GM12878 (cell line): Measurements from ENCODE around the gene THAP3. TPM values are rescaled to one million over a fixed set of nuclear protein-coding genes. Genes with fewer than 3 reads are reported as not detected.

Experiments used
- BMI1 ChIP-seq: fragments of 450-650 bp; IDR thresholded peaks from 2 replicates; pipeline ENCODE4 v1.6.1; 2016; ENCODE audit warnings: mild to moderate bottlenecking, moderate library complexity, borderline replicate concordance
- EED ChIP-seq: sonication (generic); IDR thresholded peaks from 2 replicates; pipeline ENCODE4 v1.6.1; 2016; ENCODE audit warnings: antibody characterized with exemption, low read depth
- NR2C2 ChIP-seq: IDR thresholded peaks from 2 replicates; pipeline ENCODE4 v1.6.1; 2011; ENCODE audit warnings: borderline replicate concordance, low read depth; ENCODE audit not compliant: control insufficient read depth, insufficient read length
- NR2F1 ChIP-seq: fragments of 450-650 bp; conservative IDR thresholded peaks from 2 replicates; pipeline ENCODE4 v1.6.1; 2017; ENCODE audit warnings: mild to moderate bottlenecking
- POLR2AphosphoS5 ChIP-seq: IDR thresholded peaks from 2 replicates; pipeline ENCODE4 v1.6.1; 2011; ENCODE audit warnings: mild to moderate bottlenecking, low read length, inconsistent platforms
- SMAD5 ChIP-seq: IDR thresholded peaks from 2 replicates; pipeline ENCODE4 v1.6.1; 2016; ENCODE audit warnings: antibody characterized with exemption, low read depth
- SRF ChIP-seq, 2 experiments: IDR thresholded peaks; 2 replicates each; pipeline ENCODE4 v1.6.1; 2011; ENCODE audit warnings: low read depth in 2 of 2, low read length in 2 of 2, mild to moderate bottlenecking in 1 of 2, moderate library complexity in 1 of 2
- STAT1 ChIP-seq: fragments of 450-650 bp; conservative IDR thresholded peaks from 2 replicates; pipeline ENCODE4 v1.6.1; 2014; ENCODE audit warnings: antibody characterized with exemption, mild to moderate bottlenecking
- TBL1XR1 ChIP-seq: IDR thresholded peaks from 2 replicates; pipeline ENCODE4 v1.6.1; 2012; ENCODE audit warnings: low read depth, low read length, improper control_type of control experiment
- TCF12 ChIP-seq: IDR thresholded peaks from 2 replicates; pipeline ENCODE4 v1.6.1; 2011; ENCODE audit warnings: low read depth, mild to moderate bottlenecking, low read length
- ZNF622 ChIP-seq: fragments of 450-650 bp; IDR thresholded peaks from 2 replicates; pipeline ENCODE4 v1.6.1; 2017; ENCODE audit warnings: mild to moderate bottlenecking, inconsistent platforms
- polyA plus RNA-seq, 11 experiments: library from polyadenylated mRNA; depleted of rRNA in 4 of 11; unstranded in 6 of 11; stranded (reverse) in 5 of 11; fragments of >200 nt; fragmentation: Nextera tagmentation in 4 of 11; fragmentation: Illumina TruSeq in 1 of 11; extraction: Ambion mirVana in 4 of 11; extraction: Trizol in 1 of 11; gene quantifications; 1 replicate in 1 of 11; 2 replicates in 10 of 11; pipeline versions ENCODE4 v1.2.1 to v1.2.3, GENCODE V29; 2011 to 2016; ENCODE audit warnings: inconsistent platforms in 2 of 11, missing spikeins in 2 of 11, low read depth in 1 of 11
- total RNA-seq, 4 experiments: library from RNA; depleted of rRNA in 3 of 4; stranded (reverse); fragments of >200 nt in 3 of 4; fragmentation: Illumina TruSeq in 1 of 4; extraction: Trizol in 1 of 4; gene quantifications; 2 replicates each; pipeline versions ENCODE4 v1.2.1 to v1.2.3, GENCODE V29; 2013 to 2021
- TF ChIP-seq, protein P1 (sequence below): fragments of 450-650 bp; formaldehyde crosslinking; IDR thresholded peaks from 2 replicates; pipeline ENCODE4 v1.4.0; 2022; ENCODE audit warnings: mild to moderate bottlenecking, moderate library complexity
- TF ChIP-seq, protein P2 (sequence below): fragments of 450-650 bp; conservative IDR thresholded peaks from 2 replicates; pipeline ENCODE4 v1.6.1; 2017; ENCODE audit warnings: mild to moderate bottlenecking, moderate library complexity
- TF ChIP-seq, protein P3 (sequence below): fragments of 450-650 bp; IDR thresholded peaks from 2 replicates; pipeline ENCODE4 v1.6.1; 2017; ENCODE audit warnings: antibody characterized with exemption, mild to moderate bottlenecking, moderate library complexity
- TF ChIP-seq, protein P4 (sequence below): IDR thresholded peaks from 2 replicates; pipeline ENCODE4 v1.6.1; 2012; ENCODE audit warnings: improper control_type of control experiment, low read depth, low read length; ENCODE audit not compliant: insufficient replicate concordance
- TF ChIP-seq, protein P5 (sequence below): fragments of 150-350 bp; IDR thresholded peaks from 2 replicates; pipeline ENCODE4 v1.6.1; 2014; ENCODE audit warnings: mild to moderate bottlenecking, low read depth, low read length

THAP3 gene
- total and polyA plus RNA-seq, 10 of the 15 experiments (the other 5 are each of a cell fraction or from before 2014, with no cell fraction given) = 1.5 to 19.5 (median 11.9) TPM

DNA sequence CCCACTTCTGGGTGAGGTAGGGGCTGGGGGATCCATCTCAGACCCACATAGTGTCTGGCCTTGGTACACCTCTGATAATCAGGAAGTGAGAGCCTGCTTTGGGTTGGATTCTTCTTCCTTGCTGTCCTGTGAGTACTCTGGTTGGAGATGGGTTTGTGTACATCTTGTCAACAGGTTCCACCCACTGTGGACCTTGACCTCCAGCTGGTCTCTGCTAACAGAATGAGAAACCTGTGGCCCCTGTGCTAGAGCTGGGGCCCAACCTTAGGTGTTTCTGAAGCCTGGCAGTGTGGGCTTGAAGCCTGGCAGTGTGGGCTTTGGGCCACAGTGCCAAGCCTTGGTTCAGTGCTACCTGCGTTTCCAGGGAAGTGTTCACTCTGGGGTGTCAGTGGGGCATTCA, 42.3 kb upstream of the THAP3 start (continued):
- TF ChIP-seq POLR2AphosphoS5 = no peak
- TF ChIP-seq NR2F1 = 0 out of 2 replicates have a peak, but pooled peaks have one; percentile 34
- no peak for TF ChIP-seq SRF (IDR thresholded peaks at IDR 0.05; ENCODE audit: low read depth in 2 of 2, low read length in 2 of 2)
- TF ChIP-seq, protein P1, sequence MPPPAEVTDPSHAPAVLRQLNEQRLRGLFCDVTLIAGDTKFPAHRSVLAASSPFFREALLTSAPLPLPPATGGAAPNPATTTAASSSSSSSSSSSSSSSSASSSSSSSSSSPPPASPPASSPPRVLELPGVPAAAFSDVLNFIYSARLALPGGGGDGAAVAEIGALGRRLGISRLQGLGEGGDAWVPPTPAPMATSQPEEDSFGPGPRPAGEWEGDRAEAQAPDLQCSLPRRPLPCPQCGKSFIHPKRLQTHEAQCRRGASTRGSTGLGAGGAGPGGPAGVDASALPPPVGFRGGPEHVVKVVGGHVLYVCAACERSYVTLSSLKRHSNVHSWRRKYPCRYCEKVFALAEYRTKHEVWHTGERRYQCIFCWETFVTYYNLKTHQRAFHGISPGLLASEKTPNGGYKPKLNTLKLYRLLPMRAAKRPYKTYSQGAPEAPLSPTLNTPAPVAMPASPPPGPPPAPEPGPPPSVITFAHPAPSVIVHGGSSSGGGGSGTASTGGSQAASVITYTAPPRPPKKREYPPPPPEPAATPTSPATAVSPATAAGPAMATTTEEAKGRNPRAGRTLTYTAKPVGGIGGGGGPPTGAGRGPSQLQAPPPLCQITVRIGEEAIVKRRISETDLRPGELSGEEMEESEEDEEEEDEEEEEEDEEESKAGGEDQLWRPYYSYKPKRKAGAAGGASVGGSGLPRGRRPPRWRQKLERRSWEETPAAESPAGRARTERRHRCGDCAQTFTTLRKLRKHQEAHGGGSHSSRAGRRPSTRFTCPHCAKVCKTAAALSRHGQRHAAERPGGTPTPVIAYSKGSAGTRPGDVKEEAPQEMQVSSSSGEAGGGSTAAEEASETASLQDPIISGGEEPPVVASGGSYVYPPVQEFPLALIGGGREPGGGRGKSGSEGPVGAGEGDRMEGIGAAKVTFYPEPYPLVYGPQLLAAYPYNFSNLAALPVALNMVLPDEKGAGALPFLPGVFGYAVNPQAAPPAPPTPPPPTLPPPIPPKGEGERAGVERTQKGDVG (CRISPR knock-in tag) = no peak
- no peak for TF ChIP-seq STAT1
- no peak for TF ChIP-seq TCF12
- no peak for TF ChIP-seq SMAD5
- no peak for TF ChIP-seq TBL1XR1
- TF ChIP-seq, protein P2, sequence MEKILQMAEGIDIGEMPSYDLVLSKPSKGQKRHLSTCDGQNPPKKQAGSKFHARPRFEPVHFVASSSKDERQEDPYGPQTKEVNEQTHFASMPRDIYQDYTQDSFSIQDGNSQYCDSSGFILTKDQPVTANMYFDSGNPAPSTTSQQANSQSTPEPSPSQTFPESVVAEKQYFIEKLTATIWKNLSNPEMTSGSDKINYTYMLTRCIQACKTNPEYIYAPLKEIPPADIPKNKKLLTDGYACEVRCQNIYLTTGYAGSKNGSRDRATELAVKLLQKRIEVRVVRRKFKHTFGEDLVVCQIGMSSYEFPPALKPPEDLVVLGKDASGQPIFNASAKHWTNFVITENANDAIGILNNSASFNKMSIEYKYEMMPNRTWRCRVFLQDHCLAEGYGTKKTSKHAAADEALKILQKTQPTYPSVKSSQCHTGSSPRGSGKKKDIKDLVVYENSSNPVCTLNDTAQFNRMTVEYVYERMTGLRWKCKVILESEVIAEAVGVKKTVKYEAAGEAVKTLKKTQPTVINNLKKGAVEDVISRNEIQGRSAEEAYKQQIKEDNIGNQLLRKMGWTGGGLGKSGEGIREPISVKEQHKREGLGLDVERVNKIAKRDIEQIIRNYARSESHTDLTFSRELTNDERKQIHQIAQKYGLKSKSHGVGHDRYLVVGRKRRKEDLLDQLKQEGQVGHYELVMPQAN = peak; percentile 53; the same call in 1 of the 2 replicates
- TF ChIP-seq ZNF622 = no peak
- TF ChIP-seq, protein P3, sequence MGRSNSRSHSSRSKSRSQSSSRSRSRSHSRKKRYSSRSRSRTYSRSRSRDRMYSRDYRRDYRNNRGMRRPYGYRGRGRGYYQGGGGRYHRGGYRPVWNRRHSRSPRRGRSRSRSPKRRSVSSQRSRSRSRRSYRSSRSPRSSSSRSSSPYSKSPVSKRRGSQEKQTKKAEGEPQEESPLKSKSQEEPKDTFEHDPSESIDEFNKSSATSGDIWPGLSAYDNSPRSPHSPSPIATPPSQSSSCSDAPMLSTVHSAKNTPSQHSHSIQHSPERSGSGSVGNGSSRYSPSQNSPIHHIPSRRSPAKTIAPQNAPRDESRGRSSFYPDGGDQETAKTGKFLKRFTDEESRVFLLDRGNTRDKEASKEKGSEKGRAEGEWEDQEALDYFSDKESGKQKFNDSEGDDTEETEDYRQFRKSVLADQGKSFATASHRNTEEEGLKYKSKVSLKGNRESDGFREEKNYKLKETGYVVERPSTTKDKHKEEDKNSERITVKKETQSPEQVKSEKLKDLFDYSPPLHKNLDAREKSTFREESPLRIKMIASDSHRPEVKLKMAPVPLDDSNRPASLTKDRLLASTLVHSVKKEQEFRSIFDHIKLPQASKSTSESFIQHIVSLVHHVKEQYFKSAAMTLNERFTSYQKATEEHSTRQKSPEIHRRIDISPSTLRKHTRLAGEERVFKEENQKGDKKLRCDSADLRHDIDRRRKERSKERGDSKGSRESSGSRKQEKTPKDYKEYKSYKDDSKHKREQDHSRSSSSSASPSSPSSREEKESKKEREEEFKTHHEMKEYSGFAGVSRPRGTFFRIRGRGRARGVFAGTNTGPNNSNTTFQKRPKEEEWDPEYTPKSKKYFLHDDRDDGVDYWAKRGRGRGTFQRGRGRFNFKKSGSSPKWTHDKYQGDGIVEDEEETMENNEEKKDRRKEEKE = no peak
- TF ChIP-seq NR2C2 = no peak
- TF ChIP-seq, protein P4, sequence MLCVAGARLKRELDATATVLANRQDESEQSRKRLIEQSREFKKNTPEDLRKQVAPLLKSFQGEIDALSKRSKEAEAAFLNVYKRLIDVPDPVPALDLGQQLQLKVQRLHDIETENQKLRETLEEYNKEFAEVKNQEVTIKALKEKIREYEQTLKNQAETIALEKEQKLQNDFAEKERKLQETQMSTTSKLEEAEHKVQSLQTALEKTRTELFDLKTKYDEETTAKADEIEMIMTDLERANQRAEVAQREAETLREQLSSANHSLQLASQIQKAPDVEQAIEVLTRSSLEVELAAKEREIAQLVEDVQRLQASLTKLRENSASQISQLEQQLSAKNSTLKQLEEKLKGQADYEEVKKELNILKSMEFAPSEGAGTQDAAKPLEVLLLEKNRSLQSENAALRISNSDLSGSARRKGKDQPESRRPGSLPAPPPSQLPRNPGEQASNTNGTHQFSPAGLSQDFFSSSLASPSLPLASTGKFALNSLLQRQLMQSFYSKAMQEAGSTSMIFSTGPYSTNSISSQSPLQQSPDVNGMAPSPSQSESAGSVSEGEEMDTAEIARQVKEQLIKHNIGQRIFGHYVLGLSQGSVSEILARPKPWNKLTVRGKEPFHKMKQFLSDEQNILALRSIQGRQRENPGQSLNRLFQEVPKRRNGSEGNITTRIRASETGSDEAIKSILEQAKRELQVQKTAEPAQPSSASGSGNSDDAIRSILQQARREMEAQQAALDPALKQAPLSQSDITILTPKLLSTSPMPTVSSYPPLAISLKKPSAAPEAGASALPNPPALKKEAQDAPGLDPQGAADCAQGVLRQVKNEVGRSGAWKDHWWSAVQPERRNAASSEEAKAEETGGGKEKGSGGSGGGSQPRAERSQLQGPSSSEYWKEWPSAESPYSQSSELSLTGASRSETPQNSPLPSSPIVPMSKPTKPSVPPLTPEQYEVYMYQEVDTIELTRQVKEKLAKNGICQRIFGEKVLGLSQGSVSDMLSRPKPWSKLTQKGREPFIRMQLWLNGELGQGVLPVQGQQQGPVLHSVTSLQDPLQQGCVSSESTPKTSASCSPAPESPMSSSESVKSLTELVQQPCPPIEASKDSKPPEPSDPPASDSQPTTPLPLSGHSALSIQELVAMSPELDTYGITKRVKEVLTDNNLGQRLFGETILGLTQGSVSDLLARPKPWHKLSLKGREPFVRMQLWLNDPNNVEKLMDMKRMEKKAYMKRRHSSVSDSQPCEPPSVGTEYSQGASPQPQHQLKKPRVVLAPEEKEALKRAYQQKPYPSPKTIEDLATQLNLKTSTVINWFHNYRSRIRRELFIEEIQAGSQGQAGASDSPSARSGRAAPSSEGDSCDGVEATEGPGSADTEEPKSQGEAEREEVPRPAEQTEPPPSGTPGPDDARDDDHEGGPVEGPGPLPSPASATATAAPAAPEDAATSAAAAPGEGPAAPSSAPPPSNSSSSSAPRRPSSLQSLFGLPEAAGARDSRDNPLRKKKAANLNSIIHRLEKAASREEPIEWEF = no peak
- TF ChIP-seq, protein P5, sequence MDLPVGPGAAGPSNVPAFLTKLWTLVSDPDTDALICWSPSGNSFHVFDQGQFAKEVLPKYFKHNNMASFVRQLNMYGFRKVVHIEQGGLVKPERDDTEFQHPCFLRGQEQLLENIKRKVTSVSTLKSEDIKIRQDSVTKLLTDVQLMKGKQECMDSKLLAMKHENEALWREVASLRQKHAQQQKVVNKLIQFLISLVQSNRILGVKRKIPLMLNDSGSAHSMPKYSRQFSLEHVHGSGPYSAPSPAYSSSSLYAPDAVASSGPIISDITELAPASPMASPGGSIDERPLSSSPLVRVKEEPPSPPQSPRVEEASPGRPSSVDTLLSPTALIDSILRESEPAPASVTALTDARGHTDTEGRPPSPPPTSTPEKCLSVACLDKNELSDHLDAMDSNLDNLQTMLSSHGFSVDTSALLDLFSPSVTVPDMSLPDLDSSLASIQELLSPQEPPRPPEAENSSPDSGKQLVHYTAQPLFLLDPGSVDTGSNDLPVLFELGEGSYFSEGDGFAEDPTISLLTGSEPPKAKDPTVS = no peak
- TF ChIP-seq EED = no peak
- TF ChIP-seq BMI1 = 0 out of 2 replicates have a peak, but pooled peaks have one; percentile 20
